OCI-LY3 (cell line): ENCODE measurements around the gene LIN7B.

Source experiments
- CTCF ChIP-seq: fragments of 200-600, 300-600 bp; sonication (generic); IDR thresholded peaks from 2 replicates; pipeline ENCODE4 v1.5.1; 2014; ENCODE audit warnings: antibody characterized with exemption, low read length, low read depth
- EZH2phosphoT487 ChIP-seq: fragments of 200-600 bp; shearing (Covaris generic); IDR thresholded peaks from 2 replicates; pipeline ENCODE4 v1.6.1; 2018; ENCODE audit warnings: antibody characterized with exemption, mixed run types, low read depth

- TF ChIP-seq CTCF (no peak), EZH2phosphoT487 (no peak)
Measured at GRCh38 chr19:49141352-49141751, 27.2 kb downstream of the LIN7B start.
